H9 (cell line): ENCODE measurements around the gene MUS81. TPM values are rescaled to one million over a fixed set of nuclear protein-coding genes. Genes with fewer than 3 reads are reported as not detected.

Experiments
- DNase-seq: peaks from one replicate; pipeline ENCODE4 v3.0.0-alpha.2; 2017
- H2AFZ ChIP-seq: one replicate; pipeline ENCODE4 v1.6.1; 2013; ENCODE audit warnings: mild to moderate bottlenecking, low read length, control low read depth, moderate library complexity
- H2AK5ac ChIP-seq: 2 replicates; pipeline ENCODE4 v1.6.1; 2013; ENCODE audit warnings: low read length, control low read depth, mixed read lengths; ENCODE audit not compliant: insufficient read length
- H2BK120ac ChIP-seq: one replicate; pipeline ENCODE4 v1.6.1; 2013; ENCODE audit warnings: low read depth, mild to moderate bottlenecking, low read length, control low read depth, inconsistent platforms; ENCODE audit not compliant: poor library complexity, severe bottlenecking
- H2BK12ac ChIP-seq: 2 replicates; pipeline ENCODE4 v1.6.1; 2013; ENCODE audit warnings: low read length, control low read depth, mixed read lengths, low read depth; ENCODE audit not compliant: insufficient read length
- H2BK15ac ChIP-seq: 2 replicates; pipeline ENCODE4 v1.6.1; 2013; ENCODE audit warnings: low read depth, low read length, control low read depth
- H2BK20ac ChIP-seq: one replicate; pipeline ENCODE4 v1.6.1; 2013; ENCODE audit warnings: low read depth, mild to moderate bottlenecking, low read length, control low read depth, inconsistent platforms; ENCODE audit not compliant: poor library complexity, severe bottlenecking
- H2BK5ac ChIP-seq: 2 replicates; pipeline ENCODE4 v1.6.1; 2013; ENCODE audit warnings: low read length, control low read depth, mixed read lengths; ENCODE audit not compliant: insufficient read length
- H3K14ac ChIP-seq: 2 replicates; pipeline ENCODE4 v1.6.1; 2013; ENCODE audit warnings: low read length, control low read depth; ENCODE audit not compliant: insufficient read depth
- H3K18ac ChIP-seq: 2 replicates; pipeline ENCODE4 v1.6.1; 2013; ENCODE audit warnings: low read depth, mild to moderate bottlenecking, mixed read lengths, low read length, control low read depth; ENCODE audit not compliant: insufficient read length
- H3K23ac ChIP-seq: 2 replicates; pipeline ENCODE4 v1.6.1; 2013; ENCODE audit warnings: low read length, control low read depth, mixed read lengths, low read depth; ENCODE audit not compliant: insufficient read length
- H3K23me2 ChIP-seq: 2 replicates; pipeline ENCODE4 v1.6.1; 2013; ENCODE audit warnings: low read depth, mild to moderate bottlenecking, mixed read lengths, low read length, control low read depth; ENCODE audit not compliant: insufficient read length, poor library complexity, severe bottlenecking
- H3K27ac ChIP-seq: 2 replicates; pipeline ENCODE4 v1.5.1; 2013; ENCODE audit warnings: low read length, control low read depth, mixed read lengths, low read depth; ENCODE audit not compliant: insufficient read length
- H3K27me3 ChIP-seq: 2 replicates; pipeline ENCODE4 v1.6.1; 2013; ENCODE audit warnings: low read length, control low read depth, inconsistent platforms; ENCODE audit not compliant: insufficient read depth
- H3K4ac ChIP-seq: 2 replicates; pipeline ENCODE4 v1.6.1; 2013; ENCODE audit warnings: low read depth, mild to moderate bottlenecking, control low read depth, inconsistent platforms, low read length, moderate library complexity
- H3K4me1 ChIP-seq: 2 replicates; pipeline ENCODE4 v1.6.1; 2013; ENCODE audit warnings: low read length, control low read depth, inconsistent platforms; ENCODE audit not compliant: insufficient read depth
- H3K4me2 ChIP-seq: 2 replicates; pipeline ENCODE4 v1.6.1; 2013; ENCODE audit warnings: low read length, control low read depth, mixed read lengths; ENCODE audit not compliant: insufficient read length, insufficient read depth
- H3K56ac ChIP-seq: 2 replicates; pipeline ENCODE4 v1.6.1; 2013; ENCODE audit warnings: low read depth, mild to moderate bottlenecking, mixed read lengths, low read length, control low read depth; ENCODE audit not compliant: insufficient read length
- H3K79me1 ChIP-seq: 2 replicates; pipeline ENCODE4 v1.6.1; 2013; ENCODE audit warnings: low read depth, mild to moderate bottlenecking, moderate library complexity, low read length, control low read depth, inconsistent platforms; ENCODE audit not compliant: insufficient read depth, poor library complexity, severe bottlenecking
- H3K79me2 ChIP-seq: 2 replicates; pipeline ENCODE4 v1.6.1; 2013; ENCODE audit warnings: low read length, control low read depth, inconsistent platforms; ENCODE audit not compliant: insufficient read depth
- H3K9ac ChIP-seq: 2 replicates; pipeline ENCODE4 v1.6.1; 2013; ENCODE audit warnings: low read length, control low read depth, mixed read lengths; ENCODE audit not compliant: insufficient read length; ENCODE audit errors: extremely low read depth
- H3K9me3 ChIP-seq: one replicate; pipeline ENCODE4 v1.6.1; 2013; ENCODE audit warnings: low read depth, low read length, inconsistent platforms; ENCODE audit not compliant: control insufficient read depth
- H3T11ph ChIP-seq: one replicate; pipeline ENCODE4 v1.6.1; 2013; ENCODE audit warnings: mild to moderate bottlenecking, low read length, control low read depth, inconsistent platforms
- H4K20me1 ChIP-seq: one replicate; pipeline ENCODE4 v1.6.1; 2013; ENCODE audit not compliant: control insufficient read depth, insufficient read length, insufficient read depth
- H4K5ac ChIP-seq: 2 replicates; pipeline ENCODE4 v1.6.1; 2013; ENCODE audit warnings: low read depth, mild to moderate bottlenecking, mixed read lengths, low read length, control low read depth; ENCODE audit not compliant: insufficient read length
- H4K8ac ChIP-seq: replicated peaks from 2 replicates; pipeline ENCODE4 v1.6.1; 2013; ENCODE audit warnings: low read length, control low read depth, mixed read lengths, low read depth; ENCODE audit not compliant: insufficient read length
- H4K91ac ChIP-seq: 2 replicates; pipeline ENCODE4 v1.6.1; 2013; ENCODE audit warnings: low read depth, mild to moderate bottlenecking, moderate library complexity, mixed read lengths, low read length, control low read depth; ENCODE audit not compliant: insufficient read length
- H3K27ac Mint-ChIP-seq, 3 experiments: 2 replicates in 2 of 3; 3 replicates in 1 of 3; pipeline ENCODE4 v1.8.0; 2020 to 2021; ENCODE audit warnings: mixed read lengths in 3 of 3, mild to moderate bottlenecking in 1 of 3, moderate library complexity in 1 of 3
- H3K27me3 Mint-ChIP-seq: 2 replicates; pipeline ENCODE4 v1.8.0; 2021; ENCODE audit warnings: low read depth, mild to moderate bottlenecking, moderate library complexity, mixed read lengths
- H3K36me3 Mint-ChIP-seq, 3 experiments: 2 replicates in 2 of 3; 3 replicates in 1 of 3; pipeline ENCODE4 v1.8.0; 2020 to 2021; ENCODE audit warnings: low read depth in 3 of 3, mixed read lengths in 3 of 3; ENCODE audit not compliant: insufficient read depth in 1 of 3
- H3K4me1 Mint-ChIP-seq, 2 experiments: 2 replicates each; pipeline ENCODE4 v1.8.0; 2020; ENCODE audit warnings: mixed read lengths in 2 of 2
- H3K4me3 Mint-ChIP-seq, 2 experiments: 2 replicates in 1 of 2; 3 replicates in 1 of 2; pipeline ENCODE4 v1.8.0; 2020 to 2021; ENCODE audit warnings: mild to moderate bottlenecking in 2 of 2, mixed read lengths in 2 of 2, moderate library complexity in 1 of 2
- H3K9me3 Mint-ChIP-seq, 2 experiments: 2 replicates in 1 of 2; 3 replicates in 1 of 2; pipeline ENCODE4 v1.8.0; 2020; ENCODE audit warnings: mild to moderate bottlenecking in 2 of 2, mixed read lengths in 2 of 2, moderate library complexity in 1 of 2
- CTCF ChIP-seq: fragments of 200-600 bp; sonication (generic); conservative IDR thresholded peaks from 3 replicates; pipeline ENCODE4 v1.8.0; 2021; ENCODE audit warnings: antibody characterized with exemption, mild to moderate bottlenecking
- WGBS: extraction: QIAGEN DNeasy Blood & Tissue Kit; methylation state at CpG from one replicate; pipeline ENCODE4 v1.1.7; 2013; ENCODE audit warnings: missing lambda C conversion rate, low lambda C conversion rate, mixed read lengths; ENCODE audit not compliant: insufficient read length; ENCODE audit errors: extremely low coverage; 5-methylcytosine and 5-hydroxymethylcytosine counted together
- total RNA-seq: library from RNA; stranded (reverse); gene quantifications from 2 replicates; pipeline ENCODE4 v1.2.1, GENCODE V29; 2021

MUS81 gene
- total RNA-seq, 1 experiment from 2014 or later: 49.2 TPM

- Mint-ChIP-seq H3K4me1 (peaks cover 12 to 13% of the 10 kb centered on the region in 2 experiments), H3K27me3 (peaks cover 5% of the 10 kb centered on the region), H3K4me3 (peak overlapping the region; percentile 77 to 90; a peak in 3 of 5 replicates), H3K27ac (peak overlapping the region; percentile 44 to 75 (median 54); a peak in 2 of 7 replicates), H3K36me3 (peaks cover 19 to 38% (median 35%) of the 10 kb centered on the region in 3 experiments; a peak in 6 of 7 replicates), H3K9me3 (no peaks in the 10 kb centered on the region)
- Histone ChIP-seq H3K56ac (no peak overlapping the region), H3K27me3 (no peaks in the 10 kb centered on the region; the same call in 1 of the 2 replicates), H2BK12ac (no peak overlapping the region), H3T11ph (no peak overlapping the region), H3K23ac (no peak overlapping the region), H3K4ac (no peak overlapping the region), H3K23me2 (no peaks in the 10 kb centered on the region), H2BK5ac (no peak overlapping the region), H3K79me2 (no peaks in the 10 kb centered on the region), H4K20me1 (no peaks in the 10 kb centered on the region), H4K5ac (no peak overlapping the region), H4K91ac (no peak overlapping the region), H3K27ac (no peak overlapping the region), H2AK5ac (no peak overlapping the region), H2BK120ac (no peak overlapping the region), H2AFZ (no peak overlapping the region), H3K9ac (no peak overlapping the region), H3K14ac (no peak overlapping the region), H3K79me1 (no peaks in the 10 kb centered on the region), H2BK15ac (no peak overlapping the region), H2BK20ac (no peak overlapping the region), H3K9me3 (no peaks in the 10 kb centered on the region), H3K18ac (no peak overlapping the region), H4K8ac (no peak overlapping the region), H3K4me1 (no peaks in the 10 kb centered on the region), H3K4me2 (no peak overlapping the region)
- WGBS: no CpG with 5 or more reads among the region's 21 CpGs
- DNase-seq: no peak
- no peak for TF ChIP-seq CTCF
Observed at GRCh38 chr11:65866509-65867283, 6.5 kb downstream of the MUS81 start.
